GM12878 (cell line): Measurements from ENCODE around the gene P2RX4. TPM values are rescaled to one million over a fixed set of nuclear protein-coding genes. Genes with fewer than 3 reads are reported as not detected.

Source experiments
- ATAC-seq: fragments of 200-7000 bp; cut with Tn5 transposase; 3 replicates; pipeline ENCODE4 v1.9.1; 2020; ENCODE audit warnings: mild to moderate bottlenecking, moderate library complexity
- BruUV-seq: library from RNA; stranded (reverse); fragments of 400-500 nt; replicated peaks from 2 replicates; lab custom pipeline; 2021; lab: Mats Ljungman, UMichigan
- CTCF ChIA-PET: fragments of 300-600 bp; sonication (Branson Sonifier 250); formaldehyde crosslinking; extraction: SDS; loops from one replicate; lab custom pipeline; 2021; ENCODE audit warnings: inconsistent platforms; lab: Yijun Ruan, JAX
- POLR2A ChIA-PET: fragments of 350-600 bp; formaldehyde crosslinking; extraction: SDS; loops from one replicate; lab custom pipeline; 2021; ENCODE audit warnings: inconsistent platforms; lab: Charles Lee
- RAD21 ChIA-PET: fragments of 300-600 bp; sonication (Branson Sonifier 250); formaldehyde crosslinking; loops from one replicate; lab custom pipeline; 2023; ENCODE audit warnings: antibody characterized with exemption; ENCODE audit not compliant: unreplicated experiment; lab: Charles Lee
- SMC1A ChIA-PET: fragments of 300-600 bp; sonication (Branson Sonifier 250); formaldehyde crosslinking; loops from one replicate; lab custom pipeline; 2023; ENCODE audit not compliant: unreplicated experiment, uncharacterized antibody; lab: Charles Lee
- DNase-seq: peaks from one replicate; pipeline ENCODE4 v3.0.0-alpha.2; 2011; ENCODE audit warnings: low read depth, low spot score
- FAIRE-seq: peaks from 3 replicates; lab custom pipeline; 2011; peaks lifted over from hg19 to GRCh38; lab: Jason Lieb, UNC
- H2AFZ ChIP-seq: 2 replicates; pipeline ENCODE4 v1.6.0; 2011; ENCODE audit warnings: low read depth, low read length, control low read depth; ENCODE audit not compliant: control insufficient read depth
- H3K27ac ChIP-seq: 2 replicates; pipeline ENCODE4 v1.5.1; 2011; ENCODE audit warnings: control low read depth; ENCODE audit not compliant: control insufficient read depth, insufficient read depth
- H3K27me3 ChIP-seq, 2 experiments: replicated peaks in 1 of 2; 2 replicates each; pipeline versions ENCODE4 v1.6.0 to v1.6.1; 2011; ENCODE audit warnings: low read length in 1 of 2; ENCODE audit not compliant: control insufficient read depth in 2 of 2, insufficient read depth in 2 of 2
- H3K36me3 ChIP-seq, 2 experiments: 2 replicates each; pipeline ENCODE4 v1.5.1; 2011; ENCODE audit warnings: low read length in 1 of 2; ENCODE audit not compliant: control insufficient read depth in 2 of 2, insufficient read depth in 2 of 2
- H3K4me1 ChIP-seq: 2 replicates; pipeline ENCODE4 v1.6.1; 2011; ENCODE audit warnings: mild to moderate bottlenecking, low read length, moderate library complexity, mixed read lengths; ENCODE audit not compliant: control insufficient read depth, insufficient read depth
- H3K4me2 ChIP-seq: 2 replicates; pipeline ENCODE4 v1.6.0; 2011; ENCODE audit warnings: control low read depth; ENCODE audit not compliant: control insufficient read depth, insufficient read depth
- H3K4me3 ChIP-seq: fragments of 200-600 bp; sonication (generic); 2 replicates; pipeline ENCODE4 v1.5.1; 2016
- H3K79me2 ChIP-seq: 2 replicates; pipeline ENCODE4 v1.6.0; 2011; ENCODE audit warnings: low read length; ENCODE audit not compliant: control insufficient read depth, insufficient read depth
- H3K9ac ChIP-seq: 2 replicates; pipeline ENCODE4 v1.8.0; 2011; ENCODE audit warnings: low read length, control low read depth, mixed read lengths; ENCODE audit not compliant: control insufficient read depth, insufficient read depth
- H3K9me3 ChIP-seq: replicated peaks from 3 replicates; pipeline ENCODE4 v1.5.1; 2011; ENCODE audit warnings: mild to moderate bottlenecking, low read length; ENCODE audit not compliant: control insufficient read depth, insufficient read depth
- H4K20me1 ChIP-seq: 2 replicates; pipeline ENCODE4 v1.6.0; 2011; ENCODE audit not compliant: control insufficient read depth, insufficient read depth
- ATF7 ChIP-seq: fragments of 450-650 bp; IDR thresholded peaks from 2 replicates; pipeline ENCODE4 v1.6.1; 2016; ENCODE audit warnings: low read depth, mild to moderate bottlenecking
- BRCA1 ChIP-seq: IDR thresholded peaks from 2 replicates; pipeline ENCODE4 v1.6.1; 2011; ENCODE audit warnings: low read depth, low read length, improper control_type of control experiment
- EGR1 ChIP-seq, 2 experiments: IDR thresholded peaks; 1 replicate in 1 of 2; 2 replicates in 1 of 2; pipeline ENCODE4 v1.6.1; 2011 to 2012; ENCODE audit warnings: low read depth in 2 of 2, low read length in 2 of 2, borderline replicate concordance in 1 of 2, mild to moderate bottlenecking in 1 of 2, moderate library complexity in 1 of 2
- ESRRA ChIP-seq: IDR thresholded peaks from 2 replicates; pipeline ENCODE4 v1.6.1; 2012; ENCODE audit warnings: mild to moderate bottlenecking, low read length, improper control_type of control experiment
- IRF5 ChIP-seq: fragments of 450-650 bp; IDR thresholded peaks from 2 replicates; pipeline ENCODE4 v1.6.1; 2017; ENCODE audit warnings: borderline replicate concordance
- LARP7 ChIP-seq: fragments of 450-650 bp; IDR thresholded peaks from 2 replicates; pipeline ENCODE4 v1.6.1; 2017; ENCODE audit warnings: mild to moderate bottlenecking
- MYC ChIP-seq: IDR thresholded peaks from 2 replicates; pipeline ENCODE4 v1.6.1; 2011; ENCODE audit warnings: mild to moderate bottlenecking, low read length, moderate library complexity, inconsistent platforms; ENCODE audit not compliant: insufficient read depth, insufficient replicate concordance, insufficient read length, severe bottlenecking
- NBN ChIP-seq: fragments of 450-650 bp; IDR thresholded peaks from 2 replicates; pipeline ENCODE4 v1.6.1; 2016
- RCOR1 ChIP-seq: conservative IDR thresholded peaks from 2 replicates; pipeline ENCODE4 v1.6.1; 2012; ENCODE audit warnings: low read depth, low read length, improper control_type of control experiment
- ZBTB40 ChIP-seq: fragments of 450-650 bp; IDR thresholded peaks from 2 replicates; pipeline ENCODE4 v1.6.1; 2016; ENCODE audit warnings: mild to moderate bottlenecking, moderate library complexity, borderline replicate concordance
- WGBS: methylation state at CpG from one replicate; pipeline ENCODE4 v1.1.6; 2016; ENCODE audit warnings: low lambda C conversion rate; ENCODE audit not compliant: insufficient replicate concordance, insufficient coverage; ENCODE audit errors: missing lambda C conversion rate; 5-methylcytosine and 5-hydroxymethylcytosine counted together
- in situ Hi-C: fragments of 300-500 bp; cut with MboI; formaldehyde crosslinking; loops from 9 replicates; pipeline ENCODE4 v1.14.3; 2018; ENCODE audit warnings: mixed read lengths
- intact Hi-C: fragments of 100-400 bp; cut with micrococcal nuclease; formaldehyde crosslinking; loops from one replicate; pipeline ENCODE4 v1.14.2; 2022; ENCODE audit not compliant: unreplicated experiment
- polyA plus RNA-seq, 11 experiments: library from polyadenylated mRNA; depleted of rRNA in 4 of 11; unstranded in 6 of 11; stranded (reverse) in 5 of 11; fragments of >200 nt; fragmentation: Nextera tagmentation in 4 of 11; fragmentation: Illumina TruSeq in 1 of 11; extraction: Ambion mirVana in 4 of 11; extraction: Trizol in 1 of 11; gene quantifications; 1 replicate in 1 of 11; 2 replicates in 10 of 11; pipeline versions ENCODE4 v1.2.1 to v1.2.3, GENCODE V29; 2011 to 2016; ENCODE audit warnings: inconsistent platforms in 2 of 11, missing spikeins in 2 of 11, low read depth in 1 of 11
- total RNA-seq, 4 experiments: library from RNA; depleted of rRNA in 3 of 4; stranded (reverse); fragments of >200 nt in 3 of 4; fragmentation: Illumina TruSeq in 1 of 4; extraction: Trizol in 1 of 4; gene quantifications; 2 replicates each; pipeline versions ENCODE4 v1.2.1 to v1.2.3, GENCODE V29; 2013 to 2021
- TF ChIP-seq, protein P1 (sequence below): fragments of 450-650 bp; IDR thresholded peaks from 2 replicates; pipeline ENCODE4 v1.6.1; 2016; ENCODE audit warnings: mild to moderate bottlenecking
- TF ChIP-seq, protein P2 (sequence below): fragments of 450-650 bp; formaldehyde crosslinking; IDR thresholded peaks from 2 replicates; pipeline ENCODE4 v1.5.0; 2022; ENCODE audit warnings: mild to moderate bottlenecking, missing genetic modification characterization

Gene P2RX4
- total and polyA plus RNA-seq, 10 of the 15 experiments (the other 5 are each of a cell fraction or from before 2014, with no cell fraction given), result 9.0 to 43.4 (median 20.5) TPM

DNA sequence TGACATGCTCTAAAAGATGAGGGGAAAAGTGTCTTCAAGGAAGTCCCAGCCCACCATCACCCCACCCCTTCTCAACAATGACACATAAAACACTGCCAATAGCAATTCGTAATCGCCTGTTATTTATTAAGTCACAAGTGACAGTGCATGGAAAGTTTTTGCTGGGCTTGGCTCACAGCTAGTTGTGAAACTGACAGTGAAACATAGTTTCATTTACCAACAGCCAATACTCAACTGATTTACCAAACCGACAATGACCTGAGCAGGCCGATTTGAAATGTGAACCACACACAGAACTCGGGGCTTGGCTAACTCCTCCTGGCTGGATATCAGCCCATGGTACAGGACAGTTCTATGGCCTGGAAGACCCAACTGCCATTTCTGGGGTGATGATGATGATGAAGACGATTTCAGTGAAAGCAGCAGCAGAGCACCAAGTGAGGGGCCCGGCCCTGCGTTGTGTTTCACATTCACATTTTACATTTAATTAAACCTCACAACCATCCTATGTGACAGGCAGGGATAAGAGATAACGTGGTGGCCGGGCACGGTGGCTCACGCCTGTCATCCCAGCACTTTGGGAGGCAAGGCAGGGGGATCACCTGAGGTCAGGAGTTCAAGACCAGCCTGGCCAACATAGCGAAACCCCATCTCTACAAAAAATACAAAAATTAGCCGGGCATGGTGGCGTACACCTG, 43.9 kb downstream of the P2RX4 start:
- Histone ChIP-seq H4K20me1 (no peaks in the 10 kb centered on the region), H3K4me3 (no peak overlapping the region), H3K9ac (no peak overlapping the region), H3K27me3 (no peaks in the 10 kb centered on the region), H2AFZ (no peak overlapping the region), H3K9me3 (no peaks in the 10 kb centered on the region; the same call in 2 of the 3 replicates), H3K27ac (no peak overlapping the region), H3K4me1 (peaks cover 9% of the 10 kb centered on the region), H3K36me3 (peaks cover 15 to 25% of the 10 kb centered on the region in 2 experiments; a peak in 3 of 4 replicates), H3K79me2 (no peaks in the 10 kb centered on the region), H3K4me2 (no peak overlapping the region)
- ChIA-PET POLR2A (interaction anchor here (3.4 kb wide), 1 partner anchor 14 kb away, joined by 16 read pairs; no protein-coding TSS in a partner anchor), RAD21 (interaction anchor here (0.8 to 1.7 kb wide), 2 partner anchors 41 to 194 kb away, joined by 3 to 9 read pairs; no protein-coding TSS in a partner anchor), SMC1A (interaction anchor here (1.3 to 1.4 kb wide), 2 partner anchors 15 to 42 kb away, joined by 3 to 8 read pairs; no protein-coding TSS in a partner anchor), CTCF (no interaction called here)
- in situ Hi-C loops, result no loop called here
- no TSS peak for BruUV-seq
- FAIRE-seq (no peak), ATAC-seq (peak; percentile 43), DNase-seq (no peak)
- whole genome bisulfite sequencing, result 96% methylated on average over 15 of the region's 15 CpGs
- intact Hi-C loops, result no loop called here
- TF ChIP-seq IRF5 (no peak), LARP7 (no peak), EGR1 (IDR thresholded peaks at IDR 0.05; ENCODE audit: borderline replicate concordance in 1 of 2, low read depth in 2 of 2, low read length in 2 of 2) (no peak), BRCA1 (no peak), ESRRA (no peak), NBN (peak; percentile 70), MYC (no peak), ATF7 (peak; percentile 66), RCOR1 (no peak), ZBTB40 (no peak)
- TF ChIP-seq, protein P1, sequence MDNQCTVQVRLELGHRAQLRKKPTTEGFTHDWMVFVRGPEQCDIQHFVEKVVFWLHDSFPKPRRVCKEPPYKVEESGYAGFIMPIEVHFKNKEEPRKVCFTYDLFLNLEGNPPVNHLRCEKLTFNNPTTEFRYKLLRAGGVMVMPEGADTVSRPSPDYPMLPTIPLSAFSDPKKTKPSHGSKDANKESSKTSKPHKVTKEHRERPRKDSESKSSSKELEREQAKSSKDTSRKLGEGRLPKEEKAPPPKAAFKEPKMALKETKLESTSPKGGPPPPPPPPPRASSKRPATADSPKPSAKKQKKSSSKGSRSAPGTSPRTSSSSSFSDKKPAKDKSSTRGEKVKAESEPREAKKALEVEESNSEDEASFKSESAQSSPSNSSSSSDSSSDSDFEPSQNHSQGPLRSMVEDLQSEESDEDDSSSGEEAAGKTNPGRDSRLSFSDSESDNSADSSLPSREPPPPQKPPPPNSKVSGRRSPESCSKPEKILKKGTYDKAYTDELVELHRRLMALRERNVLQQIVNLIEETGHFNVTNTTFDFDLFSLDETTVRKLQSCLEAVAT, result peak; percentile 88
- TF ChIP-seq, protein P2, sequence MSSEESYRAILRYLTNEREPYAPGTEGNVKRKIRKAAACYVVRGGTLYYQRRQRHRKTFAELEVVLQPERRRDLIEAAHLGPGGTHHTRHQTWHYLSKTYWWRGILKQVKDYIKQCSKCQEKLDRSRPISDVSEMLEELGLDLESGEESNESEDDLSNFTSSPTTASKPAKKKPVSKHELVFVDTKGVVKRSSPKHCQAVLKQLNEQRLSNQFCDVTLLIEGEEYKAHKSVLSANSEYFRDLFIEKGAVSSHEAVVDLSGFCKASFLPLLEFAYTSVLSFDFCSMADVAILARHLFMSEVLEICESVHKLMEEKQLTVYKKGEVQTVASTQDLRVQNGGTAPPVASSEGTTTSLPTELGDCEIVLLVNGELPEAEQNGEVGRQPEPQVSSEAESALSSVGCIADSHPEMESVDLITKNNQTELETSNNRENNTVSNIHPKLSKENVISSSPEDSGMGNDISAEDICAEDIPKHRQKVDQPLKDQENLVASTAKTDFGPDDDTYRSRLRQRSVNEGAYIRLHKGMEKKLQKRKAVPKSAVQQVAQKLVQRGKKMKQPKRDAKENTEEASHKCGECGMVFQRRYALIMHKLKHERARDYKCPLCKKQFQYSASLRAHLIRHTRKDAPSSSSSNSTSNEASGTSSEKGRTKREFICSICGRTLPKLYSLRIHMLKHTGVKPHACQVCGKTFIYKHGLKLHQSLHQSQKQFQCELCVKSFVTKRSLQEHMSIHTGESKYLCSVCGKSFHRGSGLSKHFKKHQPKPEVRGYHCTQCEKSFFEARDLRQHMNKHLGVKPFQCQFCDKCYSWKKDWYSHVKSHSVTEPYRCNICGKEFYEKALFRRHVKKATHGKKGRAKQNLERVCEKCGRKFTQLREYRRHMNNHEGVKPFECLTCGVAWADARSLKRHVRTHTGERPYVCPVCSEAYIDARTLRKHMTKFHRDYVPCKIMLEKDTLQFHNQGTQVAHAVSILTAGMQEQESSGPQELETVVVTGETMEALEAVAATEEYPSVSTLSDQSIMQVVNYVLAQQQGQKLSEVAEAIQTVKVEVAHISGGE (CRISPR knock-in tag), result no peak
